ENCODE data around the gene AMDHD2.
"Not testable (repeated sequence)": the region's sequence is repeated elsewhere in the genome, so short reads cannot be mapped to it uniquely, and the experiment has no call there.

The AMDHD2 gene

DNA sequence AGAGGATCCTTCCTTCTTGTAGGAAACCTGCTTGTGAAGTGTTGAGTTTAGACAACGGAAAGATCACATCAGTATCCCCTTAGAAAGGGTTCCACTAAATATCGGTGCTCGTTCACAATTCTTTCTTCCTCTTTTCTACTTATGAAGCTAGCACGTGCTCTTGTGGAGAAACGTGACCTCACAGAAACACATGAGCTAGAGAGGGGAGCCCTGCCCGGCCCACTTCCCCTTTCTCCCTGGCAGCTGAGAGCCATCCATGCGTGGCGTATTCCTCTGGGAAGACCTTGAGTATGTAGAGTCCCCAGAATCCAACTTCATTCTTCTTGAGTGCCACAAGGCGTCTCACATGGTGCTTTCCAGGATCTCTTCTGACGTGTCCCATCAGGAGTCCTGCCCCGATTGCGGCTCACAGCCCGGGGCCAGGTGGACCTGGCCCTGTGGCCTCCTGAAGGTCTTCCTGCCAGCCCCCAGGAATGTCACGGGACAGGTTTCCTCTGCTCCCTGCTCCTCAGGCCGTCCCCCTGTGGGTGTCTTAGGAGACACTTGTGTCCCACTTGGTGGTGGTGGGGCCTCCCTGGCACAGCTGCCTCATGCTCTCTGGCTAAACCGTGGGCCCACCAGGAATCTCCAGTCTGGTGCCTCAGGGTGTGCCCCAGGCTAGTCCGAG is 40.1 kb downstream of the AMDHD2 start:
- H3K4me3 ChIP-seq (replicated peaks; ENCODE audit: low read depth, low read length); H3K27me3 ChIP-seq (replicated peaks; ENCODE audit: control insufficient read depth, insufficient read depth, low read length): not testable (repeated sequence)

DNA sequence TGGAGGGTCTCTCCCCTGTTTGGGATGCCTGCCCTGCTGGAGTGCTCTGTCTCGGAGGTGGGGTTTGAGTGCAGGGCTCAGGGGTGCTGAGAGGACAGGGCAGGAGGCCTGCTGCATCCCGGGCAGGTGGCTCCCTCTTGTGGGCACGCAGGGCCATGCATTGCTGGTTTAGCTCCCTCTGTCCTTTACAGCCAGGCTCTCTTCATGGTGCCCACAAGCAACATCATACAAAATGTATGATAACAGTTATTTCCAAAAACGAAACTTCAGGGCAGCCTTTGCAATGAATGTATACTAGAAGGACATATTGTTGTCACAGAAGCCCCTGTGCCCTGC is 40.6 kb downstream of the AMDHD2 start:
- not testable (repeated sequence) for H3K27me3 ChIP-seq (replicated peaks; ENCODE audit: control insufficient read depth, insufficient read depth, low read length); DNase-seq (ENCODE audit: extremely low read depth, insufficient read length); H3K36me3 ChIP-seq (ENCODE audit: control insufficient read depth, insufficient read depth, low read length); H3K4me3 ChIP-seq (replicated peaks; ENCODE audit: low read depth, low read length)

More for the DNA sequence above, 40.1 kb downstream of the AMDHD2 start:
- DNase-seq (ENCODE audit: extremely low read depth, insufficient read length); H3K36me3 ChIP-seq (ENCODE audit: control insufficient read depth, insufficient read depth, low read length): not testable (repeated sequence)

DNA sequence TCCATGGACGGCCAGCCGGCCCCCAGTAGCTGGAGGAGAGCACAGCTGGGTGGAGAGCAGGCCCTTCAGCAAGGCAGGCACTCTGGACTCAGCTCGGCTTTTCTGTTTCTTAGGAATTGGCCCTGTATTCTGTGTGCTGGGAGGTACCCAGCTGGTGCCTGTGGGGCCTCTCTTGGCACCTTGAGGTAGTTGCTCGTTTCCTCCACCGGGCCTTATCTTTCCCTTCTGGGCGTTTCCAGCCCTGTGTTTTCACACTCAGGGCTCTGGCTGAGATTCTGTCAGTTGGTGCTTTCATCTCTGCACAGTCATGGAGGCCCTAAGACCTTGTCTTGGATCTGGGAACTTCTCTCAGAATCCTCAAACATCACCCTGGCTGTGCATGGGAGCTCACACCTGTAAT is 47.3 kb downstream of the AMDHD2 start:
- DNase-seq (ENCODE audit: extremely low read depth, insufficient read length); H3K27me3 ChIP-seq (replicated peaks; ENCODE audit: control insufficient read depth, insufficient read depth, low read length); H3K36me3 ChIP-seq (ENCODE audit: control insufficient read depth, insufficient read depth, low read length); H3K4me3 ChIP-seq (replicated peaks; ENCODE audit: low read depth, low read length): not testable (repeated sequence)

DNA sequence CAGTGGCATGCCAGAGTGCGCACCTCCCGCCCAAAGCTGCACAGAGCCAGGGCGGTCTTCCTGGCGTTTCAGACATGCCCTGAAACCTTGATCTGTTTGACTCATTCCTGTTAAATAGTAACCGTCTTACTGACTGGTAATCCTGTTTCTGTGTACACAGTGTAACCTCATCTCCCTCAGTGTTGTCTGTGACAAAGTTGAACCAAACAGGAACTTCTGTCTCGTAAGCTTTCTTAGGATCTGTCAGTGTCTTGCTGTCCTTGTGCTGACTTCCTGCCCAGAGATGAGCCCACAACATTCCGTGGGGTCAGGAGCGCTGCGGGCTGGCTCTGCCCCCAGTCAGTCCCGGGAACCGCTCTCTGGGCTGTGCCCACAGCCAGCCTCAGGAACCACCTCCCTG is 48.4 kb downstream of the AMDHD2 start:
- not testable (repeated sequence) for H3K36me3 ChIP-seq (ENCODE audit: control insufficient read depth, insufficient read depth, low read length); DNase-seq (ENCODE audit: extremely low read depth, insufficient read length); H3K4me3 ChIP-seq (replicated peaks; ENCODE audit: low read depth, low read length); H3K27me3 ChIP-seq (replicated peaks; ENCODE audit: control insufficient read depth, insufficient read depth, low read length)

DNA sequence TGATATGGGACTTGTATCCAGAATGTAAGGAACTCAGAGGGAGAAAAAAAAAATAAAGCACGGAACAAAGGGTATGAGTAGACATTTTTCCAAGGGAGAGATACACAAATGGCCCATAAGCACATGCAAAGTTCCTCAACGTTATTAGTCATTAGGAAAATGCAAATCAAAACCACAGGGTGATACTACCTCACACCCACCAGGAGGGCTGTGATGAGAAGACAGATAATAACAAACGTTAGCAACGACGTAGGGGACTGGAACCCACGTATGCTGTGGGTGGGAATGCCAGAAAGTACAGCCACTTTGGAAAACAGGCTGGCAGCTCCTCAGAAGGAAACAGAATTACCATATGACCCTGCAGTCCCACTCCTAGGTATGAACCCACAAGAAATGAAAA is 52.5 kb downstream of the AMDHD2 start:
- not testable (repeated sequence) for H3K27me3 ChIP-seq (replicated peaks; ENCODE audit: control insufficient read depth, insufficient read depth, low read length)

DNA sequence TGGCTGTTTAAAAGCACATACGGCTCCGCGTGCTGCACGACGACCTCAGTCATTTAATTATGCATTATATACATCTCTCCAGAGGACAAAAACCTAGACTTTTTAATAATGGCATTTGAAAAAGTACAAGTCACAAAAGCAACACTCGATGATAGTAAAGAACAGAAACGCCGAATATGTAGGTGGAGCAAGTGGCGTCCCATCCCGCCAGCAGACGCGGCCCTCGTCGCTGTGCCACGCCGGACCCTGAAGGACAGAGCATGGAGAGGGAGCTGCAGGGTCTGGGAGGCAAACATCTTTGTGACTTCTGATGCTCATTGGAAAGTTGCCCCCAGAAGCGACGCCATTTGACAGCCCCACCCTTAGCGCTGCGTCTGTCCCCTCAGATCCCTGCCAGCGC is 55.7 kb downstream of the AMDHD2 start:
- not testable (repeated sequence) for H3K36me3 ChIP-seq (ENCODE audit: control insufficient read depth, insufficient read depth, low read length); DNase-seq (ENCODE audit: extremely low read depth, insufficient read length); H3K27me3 ChIP-seq (replicated peaks; ENCODE audit: control insufficient read depth, insufficient read depth, low read length); H3K4me3 ChIP-seq (replicated peaks; ENCODE audit: low read depth, low read length)

More for the DNA sequence above, 52.5 kb downstream of the AMDHD2 start:
- DNase-seq (ENCODE audit: extremely low read depth, insufficient read length); H3K36me3 ChIP-seq (ENCODE audit: control insufficient read depth, insufficient read depth, low read length); H3K4me3 ChIP-seq (replicated peaks; ENCODE audit: low read depth, low read length): not testable (repeated sequence)

DNA sequence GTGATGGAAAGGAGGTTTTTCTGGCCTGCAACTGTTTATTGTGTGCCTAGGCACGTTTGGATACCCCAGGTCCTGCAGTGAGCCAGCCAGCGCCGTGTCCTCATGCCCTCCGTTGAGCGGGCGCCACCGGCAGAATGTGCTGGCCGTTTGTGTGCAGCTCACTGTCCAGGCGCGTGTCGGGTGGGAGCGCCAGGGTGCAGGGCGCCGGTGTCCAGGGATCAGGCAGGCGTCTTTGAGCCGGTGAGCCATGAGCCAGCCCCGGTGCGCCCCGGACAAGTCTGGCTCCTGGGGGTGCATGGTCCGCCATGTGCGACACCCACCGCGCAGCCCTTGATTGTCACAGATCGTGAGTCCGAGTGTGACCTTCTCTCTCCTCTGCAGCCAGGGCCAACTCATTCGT is 56.9 kb downstream of the AMDHD2 start:
- not testable (repeated sequence) for H3K4me3 ChIP-seq (replicated peaks; ENCODE audit: low read depth, low read length); H3K27me3 ChIP-seq (replicated peaks; ENCODE audit: control insufficient read depth, insufficient read depth, low read length); DNase-seq (ENCODE audit: extremely low read depth, insufficient read length); H3K36me3 ChIP-seq (ENCODE audit: control insufficient read depth, insufficient read depth, low read length)

DNA sequence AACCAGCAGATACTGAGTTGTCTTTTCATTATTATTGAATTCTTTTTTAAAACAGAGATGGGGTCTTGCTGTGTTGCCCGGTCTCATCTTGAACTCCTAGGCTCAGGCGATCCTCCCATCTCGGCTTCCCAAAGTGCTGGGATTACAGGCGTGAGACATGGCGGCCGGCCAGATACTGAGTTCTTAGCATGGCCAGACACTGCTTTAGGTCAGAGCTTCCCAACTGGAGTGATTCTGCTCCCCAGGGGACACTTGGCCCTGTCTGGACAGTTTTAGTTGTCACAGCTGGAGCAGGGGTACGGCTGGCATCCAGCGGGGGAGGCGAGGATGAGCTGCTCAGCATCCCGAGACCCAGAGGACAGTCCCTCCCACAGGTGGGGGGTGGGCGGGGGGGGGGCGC is 58.7 kb downstream of the AMDHD2 start:
- H3K4me3 ChIP-seq (replicated peaks; ENCODE audit: low read depth, low read length); H3K27me3 ChIP-seq (replicated peaks; ENCODE audit: control insufficient read depth, insufficient read depth, low read length); DNase-seq (ENCODE audit: extremely low read depth, insufficient read length); H3K36me3 ChIP-seq (ENCODE audit: control insufficient read depth, insufficient read depth, low read length): not testable (repeated sequence)

DNA sequence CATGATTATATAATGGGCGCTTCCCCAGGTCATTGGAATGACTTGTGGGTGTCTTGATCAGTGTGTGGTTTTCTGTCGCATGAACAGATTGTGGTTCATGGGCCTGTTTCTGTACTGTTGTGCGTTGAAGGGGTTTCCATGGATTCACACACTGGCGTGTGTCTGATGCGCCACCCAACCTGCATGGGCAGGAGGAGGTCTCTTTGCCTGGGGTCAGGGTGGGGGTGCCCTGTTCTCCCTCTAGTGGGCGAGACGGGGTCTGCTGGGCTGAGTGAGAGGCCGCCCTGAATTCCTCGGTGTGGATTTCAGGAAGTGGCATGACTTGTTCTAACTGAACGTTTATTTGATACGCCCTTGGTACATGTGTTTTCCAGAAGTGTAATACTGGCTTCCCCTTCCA is 60.0 kb downstream of the AMDHD2 start:
- not testable (repeated sequence) for H3K4me3 ChIP-seq (replicated peaks; ENCODE audit: low read depth, low read length); DNase-seq (ENCODE audit: extremely low read depth, insufficient read length); H3K36me3 ChIP-seq (ENCODE audit: control insufficient read depth, insufficient read depth, low read length); H3K27me3 ChIP-seq (replicated peaks; ENCODE audit: control insufficient read depth, insufficient read depth, low read length)

DNA sequence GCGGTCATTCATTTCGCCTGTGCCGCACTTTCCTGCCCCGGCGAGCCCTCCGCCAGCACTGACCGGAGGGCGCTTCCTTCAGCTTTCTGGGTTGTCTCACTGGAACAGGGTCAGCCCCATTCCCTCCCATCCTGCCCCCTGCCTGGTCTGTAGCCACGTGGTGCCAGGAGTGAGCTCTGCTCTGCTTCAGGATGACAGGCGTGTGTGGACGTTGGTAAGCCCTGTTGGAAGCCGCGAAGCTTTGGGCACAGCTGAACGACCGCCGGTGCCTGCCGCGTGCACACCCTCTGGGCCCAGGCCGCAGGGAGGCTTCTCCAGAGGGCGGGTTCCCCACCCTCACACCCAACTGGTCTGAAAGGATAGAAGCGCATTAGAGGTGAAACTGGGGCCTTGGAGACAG is 60.6 kb downstream of the AMDHD2 start:
- H3K27me3 ChIP-seq (replicated peaks; ENCODE audit: control insufficient read depth, insufficient read depth, low read length); H3K4me3 ChIP-seq (replicated peaks; ENCODE audit: low read depth, low read length); DNase-seq (ENCODE audit: extremely low read depth, insufficient read length); H3K36me3 ChIP-seq (ENCODE audit: control insufficient read depth, insufficient read depth, low read length): not testable (repeated sequence)
